GM23248 (cell line): Measurements from ENCODE around the gene TULP4.

Experiments
- EZH2 ChIP-seq: fragments of 200-600 bp; sonication (generic); IDR thresholded peaks from 2 replicates; pipeline ENCODE4 v1.6.1; 2018; ENCODE audit warnings: antibody characterized with exemption, mild to moderate bottlenecking; ENCODE audit not compliant: insufficient read depth, poor library complexity, severe bottlenecking
- EZH2phosphoT487 ChIP-seq: fragments of 200-600 bp; sonication (generic); IDR thresholded peaks from 2 replicates; pipeline ENCODE4 v1.6.1; 2018; ENCODE audit warnings: antibody characterized with exemption, moderate library complexity, mild to moderate bottlenecking, low read depth; ENCODE audit not compliant: insufficient read depth

GRCh38 chr6:158388727-158389126 lies 76.5 kb downstream of the TULP4 start:
- TF ChIP-seq EZH2 (no peak), EZH2phosphoT487 (no peak)
